Natural killer cell (primary cell): ENCODE measurements around the gene RPUSD4. TPM values are rescaled to one million over a fixed set of nuclear protein-coding genes. Genes with fewer than 3 reads are reported as not detected.

Experiments used
- ATAC-seq, 3 donors: fragments of 150-1000 bp in 2 of 3; fragments of 200-7000 bp in 1 of 3; cut with Tn5 transposase; 1 replicate in 1 of 3; 2 replicates in 2 of 3; pipeline ENCODE4 v1.10.0; 2021; ENCODE audit warnings: mild to moderate bottlenecking in 2 of 3, moderate library complexity in 2 of 3
- DNase-seq, 2 donors: peaks; one replicate each; pipeline versions ENCODE4 v3.0.0 to v3.0.0-alpha.2; 2013 to 2021; ENCODE audit warnings: mixed read lengths in 1 of 2
- H3K27ac ChIP-seq: one replicate; pipeline ENCODE4 v1.5.1; 2013; ENCODE audit warnings: mild to moderate bottlenecking, low read length
- H3K27me3 ChIP-seq: one replicate; pipeline ENCODE4 v1.6.1; 2013; ENCODE audit warnings: low read length; ENCODE audit not compliant: control insufficient read depth, insufficient read depth
- H3K36me3 ChIP-seq: one replicate; pipeline ENCODE4 v1.6.1; 2013; ENCODE audit warnings: low read length; ENCODE audit not compliant: control insufficient read depth, insufficient read depth
- H3K4me1 ChIP-seq: one replicate; pipeline ENCODE4 v1.6.1; 2013; ENCODE audit warnings: low read length; ENCODE audit not compliant: control insufficient read depth, insufficient read depth
- H3K4me3 ChIP-seq: one replicate; pipeline ENCODE4 v1.5.1; 2013; ENCODE audit warnings: low read length
- H3K9me3 ChIP-seq: one replicate; pipeline ENCODE4 v1.6.1; 2013; ENCODE audit warnings: low read length; ENCODE audit not compliant: control insufficient read depth, insufficient read depth
- H3K27ac Mint-ChIP-seq, 2 donors: one replicate each; pipeline ENCODE4 v1.8.0; 2022; ENCODE audit warnings: mild to moderate bottlenecking in 2 of 2, mixed read lengths in 2 of 2, moderate library complexity in 1 of 2
- H3K27me3 Mint-ChIP-seq, 2 donors: one replicate each; pipeline ENCODE4 v1.8.0; 2022; ENCODE audit warnings: low read depth in 2 of 2, mixed read lengths in 2 of 2
- H3K36me3 Mint-ChIP-seq: one replicate; pipeline ENCODE4 v1.8.0; 2022; ENCODE audit warnings: mixed read lengths
- H3K4me1 Mint-ChIP-seq, 2 donors: one replicate each; pipeline ENCODE4 v1.8.0; 2022; ENCODE audit warnings: mixed read lengths in 2 of 2
- H3K4me3 Mint-ChIP-seq: one replicate; pipeline ENCODE4 v1.8.0; 2022; ENCODE audit warnings: mild to moderate bottlenecking, moderate library complexity, mixed read lengths
- H3K9me3 Mint-ChIP-seq, 2 donors: one replicate each; pipeline ENCODE4 v1.8.0; 2022; ENCODE audit warnings: mixed read lengths in 2 of 2
- WGBS: methylation state at CpG from one replicate; pipeline ENCODE4 v1.1.7; 2013; ENCODE audit warnings: missing lambda C conversion rate; ENCODE audit not compliant: insufficient coverage; 5-methylcytosine and 5-hydroxymethylcytosine counted together
- intact Hi-C: fragments of 100-400 bp; cut with micrococcal nuclease; formaldehyde crosslinking; loops from one replicate; pipeline ENCODE4 v1.14.2; 2022
- total RNA-seq, 4 donors: library from RNA; stranded (reverse); fragments of 120-200 nt in 1 of 4; gene quantifications; one replicate each; pipeline versions ENCODE4 v1.2.3 to v1.2.4, GENCODE V29; 2013 to 2022
- TF ChIP-seq, protein P1 (sequence below): fragments of 200-600 bp; IDR thresholded peaks from one replicate; pipeline ENCODE4 v1.8.0; 2022; ENCODE audit warnings: antibody characterized with exemption

RPUSD4 gene
- total RNA-seq, 3 donors from 2014 or later (not counting 1 experiment from before 2014, with no cell fraction given): 27.1 to 41.7 (median 38.9) TPM

GRCh38 chr11:126188332-126189108 is 22.9 kb downstream of the RPUSD4 start:
- TF ChIP-seq, protein P1, sequence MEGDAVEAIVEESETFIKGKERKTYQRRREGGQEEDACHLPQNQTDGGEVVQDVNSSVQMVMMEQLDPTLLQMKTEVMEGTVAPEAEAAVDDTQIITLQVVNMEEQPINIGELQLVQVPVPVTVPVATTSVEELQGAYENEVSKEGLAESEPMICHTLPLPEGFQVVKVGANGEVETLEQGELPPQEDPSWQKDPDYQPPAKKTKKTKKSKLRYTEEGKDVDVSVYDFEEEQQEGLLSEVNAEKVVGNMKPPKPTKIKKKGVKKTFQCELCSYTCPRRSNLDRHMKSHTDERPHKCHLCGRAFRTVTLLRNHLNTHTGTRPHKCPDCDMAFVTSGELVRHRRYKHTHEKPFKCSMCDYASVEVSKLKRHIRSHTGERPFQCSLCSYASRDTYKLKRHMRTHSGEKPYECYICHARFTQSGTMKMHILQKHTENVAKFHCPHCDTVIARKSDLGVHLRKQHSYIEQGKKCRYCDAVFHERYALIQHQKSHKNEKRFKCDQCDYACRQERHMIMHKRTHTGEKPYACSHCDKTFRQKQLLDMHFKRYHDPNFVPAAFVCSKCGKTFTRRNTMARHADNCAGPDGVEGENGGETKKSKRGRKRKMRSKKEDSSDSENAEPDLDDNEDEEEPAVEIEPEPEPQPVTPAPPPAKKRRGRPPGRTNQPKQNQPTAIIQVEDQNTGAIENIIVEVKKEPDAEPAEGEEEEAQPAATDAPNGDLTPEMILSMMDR: no peak
- H3K27me3 ChIP-seq: no peaks in the 10 kb centered on the region
- Mint-ChIP-seq H3K9me3 (no peaks in the 10 kb centered on the region), H3K4me1 (peaks cover 0 to 5% of the 10 kb centered on the region in 2 donors), H3K36me3 (no peaks in the 10 kb centered on the region), H3K4me3 (no peak overlapping the region), H3K27ac (no peak overlapping the region), H3K27me3 (no peaks in the 10 kb centered on the region)
- 78% methylated on average over 15 of the region's 15 CpGs for WGBS
- DNase-seq (no peak), ATAC-seq (no peak)
- H3K4me1 ChIP-seq: no peaks in the 10 kb centered on the region
- intact Hi-C loops: no loop called here
- H3K27ac ChIP-seq: no peak overlapping the region
- H3K4me3 ChIP-seq: no peak overlapping the region
- H3K36me3 ChIP-seq: peaks cover 14% of the 10 kb centered on the region
- no peaks in the 10 kb centered on the region for H3K9me3 ChIP-seq

DNA sequence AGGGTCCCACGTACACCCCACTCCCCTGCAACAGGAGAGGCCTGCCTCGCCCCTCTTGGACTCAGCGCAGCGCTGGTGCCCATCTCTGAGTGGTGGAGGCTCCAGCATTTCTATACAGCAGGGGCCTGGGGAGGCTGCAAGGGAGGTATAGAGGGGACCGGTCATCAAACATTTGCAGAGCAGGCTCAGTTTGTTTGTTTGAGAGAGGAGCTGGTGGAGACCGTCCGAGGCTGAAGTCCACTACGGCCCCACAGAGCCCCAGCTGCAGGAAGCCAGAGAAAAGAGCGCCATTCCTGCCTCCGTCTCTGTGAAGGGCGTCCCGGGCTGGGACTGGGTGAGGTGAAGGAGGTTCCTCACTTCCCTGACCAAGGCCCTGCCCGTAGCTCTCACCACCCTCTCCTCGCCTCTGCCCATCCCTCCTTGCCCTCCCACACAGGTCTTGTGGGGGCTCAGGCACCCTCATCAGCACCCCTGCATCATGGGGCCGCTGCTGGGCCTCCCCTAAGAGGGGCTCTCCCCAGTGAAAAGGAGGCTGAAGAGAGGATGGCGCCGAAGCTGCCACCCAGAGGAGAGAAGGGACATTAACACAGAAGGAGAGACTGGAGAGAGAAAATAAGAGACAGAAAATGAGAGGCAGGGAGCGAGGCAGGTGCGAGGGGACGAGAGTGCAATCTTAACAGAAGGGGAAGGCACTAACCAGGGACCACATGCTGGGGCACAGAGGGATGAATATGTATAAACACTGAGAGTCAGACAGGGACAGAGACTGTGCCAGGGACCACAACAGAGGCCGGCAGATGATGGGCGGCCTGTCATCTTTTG is 24.5 kb downstream of the RPUSD4 start:
- intact Hi-C loops: no loop called here
- peaks cover 0 to 19% of the 10 kb centered on the region in 2 donors for H3K4me1 Mint-ChIP-seq
- Histone ChIP-seq H3K9me3 (no peaks in the 10 kb centered on the region), H3K27ac (no peak overlapping the region), H3K4me3 (no peak overlapping the region), H3K4me1 (peaks cover 4% of the 10 kb centered on the region), H3K27me3 (no peaks in the 10 kb centered on the region), H3K36me3 (peaks cover 6% of the 10 kb centered on the region)
- no peak overlapping the region for H3K4me3 Mint-ChIP-seq
- 84% methylated on average over 22 of the region's 22 CpGs for WGBS
- H3K27ac Mint-ChIP-seq: no peak overlapping the region
- TF ChIP-seq, protein P1: no peak
- ATAC-seq (no peak), DNase-seq (no peak)
- H3K9me3 Mint-ChIP-seq: no peaks in the 10 kb centered on the region
- H3K27me3 Mint-ChIP-seq: peaks cover 0 to 3% of the 10 kb centered on the region in 2 donors
- no peaks in the 10 kb centered on the region for H3K36me3 Mint-ChIP-seq

DNA sequence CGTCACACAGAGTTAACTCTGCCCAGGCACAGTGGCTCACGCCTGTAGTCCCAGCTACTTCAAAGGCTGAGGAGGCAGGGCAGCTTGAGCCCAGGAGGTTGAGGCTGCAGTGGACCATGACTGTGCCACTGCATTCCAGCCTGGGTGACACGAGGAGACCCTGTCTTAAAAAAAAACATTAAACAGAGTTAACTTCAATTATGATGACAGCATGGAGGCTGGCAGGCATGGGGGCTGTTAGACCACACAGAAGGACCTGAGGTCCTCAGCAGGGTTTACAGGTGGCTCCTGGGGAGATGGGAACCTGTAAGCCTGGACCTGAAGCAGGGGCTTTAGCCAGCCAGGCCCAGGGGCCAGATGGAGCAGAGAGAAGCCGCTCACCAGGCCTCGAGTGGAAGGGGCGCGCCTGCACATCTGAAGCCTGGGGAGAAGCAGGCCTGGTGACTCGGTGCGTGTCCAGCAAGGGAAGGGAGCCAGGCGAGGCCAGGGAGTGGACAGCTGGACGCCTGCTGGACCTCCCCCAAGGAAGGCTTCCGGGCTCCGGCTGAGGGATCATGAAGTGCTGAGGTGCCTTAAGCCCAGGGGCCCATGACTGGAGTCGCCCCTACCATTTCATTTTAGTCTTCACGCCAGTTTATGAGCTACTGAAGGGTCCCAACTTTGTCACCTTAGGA is 25.3 kb downstream of the RPUSD4 start:
- H3K4me1 ChIP-seq: peaks cover 8% of the 10 kb centered on the region
- H3K27ac ChIP-seq: no peak overlapping the region
- no peak overlapping the region for H3K27ac Mint-ChIP-seq
- TF ChIP-seq, protein P1: no peak
- H3K27me3 Mint-ChIP-seq: peaks cover 0 to 3% of the 10 kb centered on the region in 2 donors
- intact Hi-C loops: no loop called here
- H3K4me1 Mint-ChIP-seq: peaks cover 0 to 26% of the 10 kb centered on the region in 2 donors
- no peaks in the 10 kb centered on the region for H3K9me3 ChIP-seq
- H3K4me3 Mint-ChIP-seq: no peak overlapping the region
- H3K36me3 ChIP-seq: peaks cover 2% of the 10 kb centered on the region
- 86% methylated on average over 15 of the region's 15 CpGs for WGBS
- DNase-seq (no peak), ATAC-seq (no peak)
- peaks cover 2% of the 10 kb centered on the region for H3K27me3 ChIP-seq
- no peaks in the 10 kb centered on the region for H3K36me3 Mint-ChIP-seq
- no peak overlapping the region for H3K4me3 ChIP-seq
- H3K9me3 Mint-ChIP-seq: no peaks in the 10 kb centered on the region
